ENCODE measurements around the gene CCDC89. TPM values are rescaled to one million over a fixed set of nuclear protein-coding genes. Genes with fewer than 3 reads are reported as not detected.

Gene CCDC89
- total RNA-seq, 2 experiments from 2014 or later: 0.22 to 0.43 TPM

GRCh38 chr11:85709941-85710702 lies 24.1 kb upstream of the CCDC89 start:
- no peak for DNase-seq
- Mint-ChIP-seq H3K4me3 (no peak overlapping the region), H3K27ac (no peak overlapping the region), H3K9me3 (no peaks in the 10 kb centered on the region), H3K27me3 (no peaks in the 10 kb centered on the region), H3K4me1 (no peaks in the 10 kb centered on the region), H3K36me3 (peaks cover 12% of the 10 kb centered on the region)
- no peak for ATAC-seq (ENCODE audit: low read depth)
- POLR2A ChIA-PET: no interaction called here

DNA sequence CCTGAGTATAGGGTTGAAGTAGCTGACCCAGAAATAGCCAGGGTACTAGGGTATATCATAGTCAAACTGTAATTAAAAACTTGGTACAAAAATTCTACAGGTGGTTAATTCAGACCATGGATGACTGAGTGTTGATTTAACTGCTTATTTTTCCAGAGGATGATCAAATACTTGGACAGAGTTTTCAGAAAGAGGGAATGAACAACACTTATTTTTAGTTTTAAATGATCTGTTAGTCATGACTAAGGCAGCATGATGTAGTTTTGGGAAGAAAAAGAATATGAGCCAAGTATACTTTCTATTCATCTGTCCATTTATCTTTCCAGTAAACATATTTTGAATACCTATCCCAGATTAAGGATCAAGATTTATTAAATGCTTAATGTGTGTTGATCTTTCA lies 19.8 kb upstream of the CCDC89 start:
- Mint-ChIP-seq H3K9me3 (no peaks in the 10 kb centered on the region), H3K27me3 (no peaks in the 10 kb centered on the region), H3K4me1 (no peaks in the 10 kb centered on the region), H3K36me3 (peaks cover 15% of the 10 kb centered on the region), H3K4me3 (no peak overlapping the region), H3K27ac (no peak overlapping the region)
- DNase-seq: no peak
- POLR2A ChIA-PET: no interaction called here
- no peak for ATAC-seq (ENCODE audit: low read depth)

DNA sequence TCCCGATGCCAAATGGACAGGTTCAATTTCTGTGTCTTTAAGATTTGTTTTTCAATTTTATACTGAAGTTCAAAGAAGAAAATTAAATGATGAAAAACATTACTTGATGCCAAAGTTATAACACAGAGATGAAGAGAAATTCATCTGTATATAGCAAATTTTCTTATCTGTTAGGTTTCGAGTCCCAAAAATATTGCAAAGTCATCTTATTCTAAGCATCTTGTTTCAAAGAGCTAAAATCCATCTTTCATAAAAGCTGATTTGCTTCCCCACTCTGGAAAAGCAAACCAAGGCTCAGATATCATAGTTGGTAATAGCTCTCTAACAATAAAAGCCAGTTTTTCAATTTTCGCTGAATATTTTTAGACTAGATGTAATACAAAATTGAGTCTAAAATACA lies 19.0 kb upstream of the CCDC89 start:
- no peak for DNase-seq
- H3K4me3 Mint-ChIP-seq: no peak overlapping the region
- peaks cover 15% of the 10 kb centered on the region for H3K36me3 Mint-ChIP-seq
- H3K9me3 Mint-ChIP-seq: no peaks in the 10 kb centered on the region
- H3K27ac Mint-ChIP-seq: no peak overlapping the region
- H3K27me3 Mint-ChIP-seq: no peaks in the 10 kb centered on the region
- peaks cover 4% of the 10 kb centered on the region for H3K4me1 Mint-ChIP-seq
- no peak for ATAC-seq (ENCODE audit: low read depth)
- POLR2A ChIA-PET: no interaction called here

- peak overlapping the region; percentile 68 for H3K27ac Mint-ChIP-seq
- ATAC-seq (ENCODE audit: low read depth): peak; percentile 68
- peaks cover 18% of the 10 kb centered on the region for H3K36me3 Mint-ChIP-seq
- no peak for DNase-seq
- no peaks in the 10 kb centered on the region for H3K9me3 Mint-ChIP-seq
- H3K4me3 Mint-ChIP-seq: peak overlapping the region; percentile 63
- no peaks in the 10 kb centered on the region for H3K27me3 Mint-ChIP-seq
- H3K4me1 Mint-ChIP-seq: peaks cover 20% of the 10 kb centered on the region
- POLR2A ChIA-PET: interaction anchor here (0.6 to 1.1 kb wide), 6 partner anchors 35 to 549 kb away, joined by 4 to 5 read pairs (median 4); partner anchors contain the start of gene CREBZF
Measured at GRCh38 chr11:85699957-85700741, 14.2 kb upstream of the CCDC89 start.

DNA sequence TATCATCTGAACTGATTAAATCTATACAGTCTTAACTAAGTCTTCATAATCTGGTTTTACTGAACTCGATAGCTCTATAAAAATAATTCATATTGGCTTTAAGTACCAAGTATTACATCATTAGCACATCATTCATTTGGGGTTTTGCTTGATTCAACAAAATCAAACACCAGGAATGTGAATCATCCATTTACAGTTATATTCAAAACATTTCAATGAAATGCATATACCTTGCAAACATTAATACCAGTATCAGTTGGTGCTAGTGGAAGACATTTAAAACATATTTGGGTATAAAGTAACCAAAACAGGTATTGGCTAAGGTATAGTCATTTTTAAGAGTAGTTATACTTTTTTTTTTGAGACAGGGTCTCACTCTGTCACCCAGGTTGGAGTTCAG lies 12.2 kb upstream of the CCDC89 start:
- POLR2A ChIA-PET: interaction anchor here (0.5 kb wide), 1 partner anchor 603 kb away, joined by 4 read pairs; no protein-coding TSS in a partner anchor
- no peak for DNase-seq
- no peaks in the 10 kb centered on the region for H3K9me3 Mint-ChIP-seq
- no peak overlapping the region for H3K27ac Mint-ChIP-seq
- no peaks in the 10 kb centered on the region for H3K27me3 Mint-ChIP-seq
- peaks cover 22% of the 10 kb centered on the region for H3K4me1 Mint-ChIP-seq
- ATAC-seq (ENCODE audit: low read depth): no peak
- no peak overlapping the region for H3K4me3 Mint-ChIP-seq
- peaks cover 15% of the 10 kb centered on the region for H3K36me3 Mint-ChIP-seq

DNA sequence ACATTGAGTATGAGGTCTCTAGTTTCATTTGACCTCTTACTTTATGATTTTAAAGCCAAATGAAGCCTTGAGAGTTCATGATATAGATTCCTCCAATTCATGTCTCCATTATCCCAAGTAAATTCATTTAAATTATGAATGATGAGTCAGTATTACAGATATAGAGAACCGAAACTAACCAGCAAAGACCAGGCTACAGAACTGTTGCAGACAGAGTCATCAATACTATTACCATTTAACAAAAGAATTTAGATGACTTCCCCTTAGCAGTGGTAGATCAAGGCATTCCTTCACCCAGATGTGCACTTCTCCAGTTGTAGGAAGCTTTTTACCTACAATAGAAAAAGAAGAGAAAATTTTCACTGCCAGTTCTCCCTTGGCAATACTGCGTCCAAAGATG lies 11.8 kb upstream of the CCDC89 start:
- H3K4me1 Mint-ChIP-seq: peaks cover 22% of the 10 kb centered on the region
- peaks cover 13% of the 10 kb centered on the region for H3K36me3 Mint-ChIP-seq
- no peaks in the 10 kb centered on the region for H3K9me3 Mint-ChIP-seq
- DNase-seq (no peak), ATAC-seq (ENCODE audit: low read depth) (no peak)
- POLR2A ChIA-PET: interaction anchor here (0.5 kb wide), 1 partner anchor 603 kb away, joined by 4 read pairs; no protein-coding TSS in a partner anchor
- H3K27ac Mint-ChIP-seq: no peak overlapping the region
- H3K27me3 Mint-ChIP-seq: no peaks in the 10 kb centered on the region
- H3K4me3 Mint-ChIP-seq: no peak overlapping the region

GRCh38 chr11:85695546-85695945 lies 9.6 kb upstream of the CCDC89 start:
- DNase-seq (no peak), ATAC-seq (ENCODE audit: low read depth) (no peak)
- H3K27ac Mint-ChIP-seq: no peak overlapping the region
- H3K36me3 Mint-ChIP-seq: peaks cover 15% of the 10 kb centered on the region
- POLR2A ChIA-PET: interaction anchor here (1.0 to 1.5 kb wide), 3 partner anchors 31 to 159 kb away, joined by 3 to 4 read pairs (median 4); partner anchors contain the start of genes CCDC83 and CREBZF
- H3K9me3 Mint-ChIP-seq: no peaks in the 10 kb centered on the region
- H3K27me3 Mint-ChIP-seq: no peaks in the 10 kb centered on the region
- peaks cover 21% of the 10 kb centered on the region for H3K4me1 Mint-ChIP-seq
- H3K4me3 Mint-ChIP-seq: no peak overlapping the region

DNA sequence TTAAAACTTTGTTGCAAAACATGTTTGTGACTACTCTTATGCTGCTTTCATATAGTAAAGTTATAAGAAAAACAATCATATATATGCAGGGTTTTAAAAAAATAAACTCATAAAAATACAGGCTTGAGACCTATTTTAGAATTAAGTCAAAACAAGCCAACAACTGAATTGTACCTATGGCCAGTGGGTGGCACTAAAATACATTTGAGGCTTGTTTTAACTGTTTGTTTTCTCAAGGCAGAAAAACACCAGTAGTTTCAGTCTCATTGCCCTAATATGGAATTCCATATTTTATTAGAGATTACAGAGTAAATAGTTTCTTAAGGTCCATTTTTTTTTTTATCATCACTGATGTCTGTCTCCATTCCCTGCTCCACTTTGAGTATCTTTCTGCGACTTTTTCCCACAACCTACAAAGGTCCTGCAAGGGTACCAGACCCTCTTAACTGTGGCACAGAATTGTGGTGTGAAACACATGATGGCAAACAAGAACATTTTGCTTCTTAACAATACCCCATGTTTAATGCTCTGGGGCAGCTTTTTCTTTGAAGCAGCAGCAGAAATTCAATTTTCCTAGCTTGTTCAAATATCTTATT lies 8.5 kb upstream of the CCDC89 start:
- Mint-ChIP-seq H3K4me1 (peaks cover 18% of the 10 kb centered on the region), H3K9me3 (no peaks in the 10 kb centered on the region), H3K27me3 (no peaks in the 10 kb centered on the region), H3K27ac (no peak overlapping the region), H3K4me3 (no peak overlapping the region), H3K36me3 (peaks cover 15% of the 10 kb centered on the region)
- POLR2A ChIA-PET: interaction anchor here (1.0 to 1.3 kb wide), 2 partner anchors 29 to 59 kb away, joined by 3 to 4 read pairs; partner anchors contain the start of gene CREBZF
- ATAC-seq (ENCODE audit: low read depth) (no peak), DNase-seq (no peak)

DNA sequence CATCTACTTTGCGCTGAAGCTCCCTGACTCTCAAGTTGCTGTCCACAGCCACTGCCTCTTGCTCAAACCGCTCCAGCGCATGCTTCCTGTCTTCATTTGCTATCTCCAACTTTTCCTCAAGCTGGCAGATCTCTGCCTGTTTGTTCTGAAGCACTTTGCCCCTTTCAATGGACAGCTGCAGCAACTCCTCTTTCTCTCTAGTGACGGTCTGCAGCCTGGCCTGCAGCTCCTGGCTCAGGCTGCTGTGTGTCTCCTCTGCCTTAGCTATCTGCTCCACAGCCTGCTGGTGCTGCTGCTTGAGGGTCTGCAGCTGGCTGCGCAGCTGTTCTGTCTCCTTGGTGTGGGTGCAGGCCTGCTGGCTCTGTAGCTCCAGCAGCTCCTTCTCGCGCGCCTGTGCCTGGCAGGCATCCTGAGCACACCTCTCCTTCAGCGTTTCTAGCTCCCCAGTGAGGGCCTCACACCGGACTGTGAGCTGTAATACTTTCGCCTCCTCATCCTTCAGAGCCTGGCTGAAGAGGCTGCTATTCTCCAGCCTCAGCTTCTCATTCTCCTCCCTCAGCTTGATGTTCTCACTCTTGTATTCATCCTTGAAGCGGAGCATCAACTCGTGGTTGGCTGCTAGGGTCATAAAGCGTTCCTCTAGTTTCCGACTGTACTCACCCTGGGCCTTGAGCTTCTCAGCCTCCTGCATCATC lies 723 bp downstream of the CCDC89 start:
- Mint-ChIP-seq H3K36me3 (peaks cover 3% of the 10 kb centered on the region), H3K27ac (no peak overlapping the region), H3K4me1 (peaks cover 15% of the 10 kb centered on the region), H3K4me3 (no peak overlapping the region), H3K27me3 (no peaks in the 10 kb centered on the region), H3K9me3 (no peaks in the 10 kb centered on the region)
- POLR2A ChIA-PET: no interaction called here
- DNase-seq: no peak
- no peak for ATAC-seq (ENCODE audit: low read depth)

DNA sequence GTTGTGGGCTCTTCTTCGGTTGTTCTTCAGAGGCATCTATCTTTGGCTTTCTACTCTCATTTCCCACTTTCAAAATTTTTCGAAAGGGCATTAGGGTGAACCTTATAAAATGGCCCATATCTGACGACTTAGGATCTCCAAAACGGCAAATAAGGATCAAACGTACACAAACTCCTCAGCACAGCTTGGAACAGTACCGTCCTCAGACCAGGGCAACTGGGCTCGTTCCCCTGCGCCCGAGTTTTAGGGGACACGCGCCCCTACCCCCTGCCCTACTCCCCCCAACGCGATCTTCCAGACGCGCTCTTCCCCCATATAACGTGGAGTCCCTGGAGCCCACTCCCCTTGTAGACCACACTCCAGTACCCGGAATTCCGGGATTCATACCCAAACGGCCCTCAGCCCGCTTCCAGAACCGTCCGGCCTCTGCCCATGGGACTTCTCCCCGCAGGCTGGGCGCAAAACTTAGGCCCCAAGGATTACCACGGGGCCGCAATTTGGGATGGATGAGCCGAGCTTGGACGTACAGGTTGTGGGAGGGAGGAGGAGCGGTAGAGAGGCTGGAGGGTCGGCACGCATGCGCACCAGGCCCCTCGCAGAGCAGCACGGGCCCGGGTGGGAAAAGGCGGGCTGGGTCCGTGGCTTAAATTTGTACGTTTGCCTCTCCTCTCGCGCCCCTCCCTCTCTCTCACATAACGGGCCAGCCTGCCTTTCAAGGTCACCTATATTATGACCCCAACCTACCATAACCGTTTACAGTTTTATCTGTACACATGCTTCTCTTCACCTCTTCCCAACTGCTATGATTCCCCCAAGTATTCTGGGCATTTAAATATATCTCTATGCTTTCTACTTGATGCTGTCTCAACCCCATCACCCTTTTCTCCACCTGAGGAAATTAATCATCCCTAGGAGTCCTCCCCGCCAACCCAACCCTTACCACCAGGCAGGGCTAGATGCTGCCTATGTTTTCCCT lies 3.4 kb downstream of the CCDC89 start:
- no peaks in the 10 kb centered on the region for H3K27me3 Mint-ChIP-seq

DNA sequence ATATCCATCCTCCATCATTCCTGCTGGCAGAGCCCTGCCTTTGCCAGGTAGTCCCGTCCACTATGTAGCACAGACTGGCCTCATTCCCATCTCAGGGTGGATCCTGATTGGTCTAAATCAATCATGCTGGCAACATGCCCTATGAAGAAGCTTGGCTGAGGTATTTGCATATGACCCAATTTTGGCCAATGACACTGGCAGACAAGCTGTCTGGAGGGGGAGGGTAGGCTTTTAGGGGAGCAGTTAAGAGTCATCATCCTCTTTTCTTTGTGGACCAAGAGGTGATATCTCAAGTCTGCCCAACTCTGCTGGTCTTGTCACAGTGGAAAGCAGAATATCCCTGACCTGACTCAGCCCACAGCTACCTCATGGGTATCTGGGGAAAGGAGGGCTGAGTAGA lies 5.1 kb downstream of the CCDC89 start:
- H3K4me1 Mint-ChIP-seq: peaks cover 14% of the 10 kb centered on the region
- POLR2A ChIA-PET: interaction anchor here (0.6 to 3.2 kb wide), 4 partner anchors 10 to 143 kb away, joined by 3 to 20 read pairs (median 5); partner anchors contain the start of gene CREBZF
- no peak overlapping the region for H3K27ac Mint-ChIP-seq
- no peak for DNase-seq
- no peak overlapping the region for H3K4me3 Mint-ChIP-seq
- no peak for ATAC-seq (ENCODE audit: low read depth)
- no peaks in the 10 kb centered on the region for H3K9me3 Mint-ChIP-seq
- H3K36me3 Mint-ChIP-seq: peaks cover 3% of the 10 kb centered on the region
- no peaks in the 10 kb centered on the region for H3K27me3 Mint-ChIP-seq

More for the DNA sequence above, 3.4 kb downstream of the CCDC89 start:
- H3K36me3 Mint-ChIP-seq: peaks cover 3% of the 10 kb centered on the region
- peak overlapping the region; percentile 88 for H3K4me3 Mint-ChIP-seq
- peak; percentile 79 for DNase-seq
- peak overlapping the region; percentile 84 for H3K27ac Mint-ChIP-seq
- peaks cover 14% of the 10 kb centered on the region for H3K4me1 Mint-ChIP-seq
- peak; percentile 95 for ATAC-seq (ENCODE audit: low read depth)
- POLR2A ChIA-PET: interaction anchor here (0.7 to 3.2 kb wide), 3 partner anchors 18 to 474 kb away, joined by 5 to 20 read pairs (median 5); partner anchors contain the start of genes CREBZF and DLG2
- no peaks in the 10 kb centered on the region for H3K9me3 Mint-ChIP-seq

- no peak overlapping the region for H3K27ac Mint-ChIP-seq
- no peak for ATAC-seq (ENCODE audit: low read depth)
- H3K4me3 Mint-ChIP-seq: no peak overlapping the region
- peaks cover 14% of the 10 kb centered on the region for H3K4me1 Mint-ChIP-seq
- H3K27me3 Mint-ChIP-seq: peaks cover 3% of the 10 kb centered on the region
- no peak for DNase-seq
- POLR2A ChIA-PET: interaction anchor here (0.6 to 3.2 kb wide), 4 partner anchors 15 to 149 kb away, joined by 3 to 20 read pairs (median 4); partner anchors contain the start of genes CREBZF and TMEM126A
- H3K36me3 Mint-ChIP-seq: peaks cover 3% of the 10 kb centered on the region
- no peaks in the 10 kb centered on the region for H3K9me3 Mint-ChIP-seq
Measured at GRCh38 chr11:85679576-85679975, 6.4 kb downstream of the CCDC89 start.
